Measurements from ENCODE around the gene DDX19B.
"Not testable (repeated sequence)": the region's sequence is repeated elsewhere in the genome, so short reads cannot be mapped to it uniquely, and the experiment has no call there.

The DDX19B gene

GRCh38 chr16:70289229-70290094 is 9.5 kb upstream of the DDX19B start, which contains the start of gene AARS1:
TSS of gene AARS1 (minus strand) at chr16:70289506. CDS start at chr16:70282763, 6,743 bp downstream.
- DNase-seq (ENCODE audit: low spot score): peak; percentile 98
- no peak for TF ChIP-seq CTCF (IDR thresholded peaks at IDR 0.05; ENCODE audit: borderline replicate concordance, control extremely low read depth, extremely low read depth, insufficient read depth, missing control alignments)
- in situ Hi-C loops (cut with MboI; ENCODE audit: low sequenced_read_pairs, unreplicated experiment): no loop called here

GRCh38 chr16:70290949-70291519 is 8.0 kb upstream of the DDX19B start:
- TF ChIP-seq CTCF (IDR thresholded peaks at IDR 0.05; ENCODE audit: borderline replicate concordance, control extremely low read depth, extremely low read depth, insufficient read depth, missing control alignments): no peak
- in situ Hi-C loops (cut with MboI; ENCODE audit: low sequenced_read_pairs, unreplicated experiment): no loop called here
- no peak for DNase-seq (ENCODE audit: low spot score)

GRCh38 chr16:70292148-70292547 is 6.8 kb upstream of the DDX19B start:
- DNase-seq (ENCODE audit: low spot score); in situ Hi-C loops (cut with MboI; ENCODE audit: low sequenced_read_pairs, unreplicated experiment): not testable (repeated sequence)

GRCh38 chr16:70294385-70295025 is 4.5 kb upstream of the DDX19B start:
- in situ Hi-C loops (cut with MboI; ENCODE audit: low sequenced_read_pairs, unreplicated experiment): no loop called here
- TF ChIP-seq CTCF (IDR thresholded peaks at IDR 0.05; ENCODE audit: borderline replicate concordance, control extremely low read depth, extremely low read depth, insufficient read depth, missing control alignments): no peak
- no peak for DNase-seq (ENCODE audit: low spot score)

- no peak for TF ChIP-seq CTCF (IDR thresholded peaks at IDR 0.05; ENCODE audit: borderline replicate concordance, control extremely low read depth, extremely low read depth, insufficient read depth, missing control alignments)
- in situ Hi-C loops (cut with MboI; ENCODE audit: low sequenced_read_pairs, unreplicated experiment): no loop called here
- DNase-seq (ENCODE audit: low spot score): no peak
Measured at GRCh38 chr16:70295634-70296033, 3.4 kb upstream of the DDX19B start.

GRCh38 chr16:70301121-70301520 is 2.1 kb downstream of the DDX19B start:
- in situ Hi-C loops (cut with MboI; ENCODE audit: low sequenced_read_pairs, unreplicated experiment): no loop called here
- no peak for TF ChIP-seq CTCF (IDR thresholded peaks at IDR 0.05; ENCODE audit: borderline replicate concordance, control extremely low read depth, extremely low read depth, insufficient read depth, missing control alignments)
- no peak for DNase-seq (ENCODE audit: low spot score)

- no peak for DNase-seq (ENCODE audit: low spot score)
- in situ Hi-C loops (cut with MboI; ENCODE audit: low sequenced_read_pairs, unreplicated experiment): no loop called here
Measured at GRCh38 chr16:70302745-70303144, 3.8 kb downstream of the DDX19B start.

More at GRCh38 chr16:70302745-70303144, 3.8 kb downstream of the DDX19B start:
- TF ChIP-seq CTCF (IDR thresholded peaks at IDR 0.05; ENCODE audit: borderline replicate concordance, control extremely low read depth, extremely low read depth, insufficient read depth, missing control alignments): no peak
